Uterus (tissue), 4 donors: ENCODE measurements around the gene TRIP13. TPM values are rescaled to one million over a fixed set of nuclear protein-coding genes. Genes with fewer than 3 reads are reported as not detected.

Experiments
- DNase-seq, 2 donors: peaks; one replicate each; pipeline ENCODE4 v3.0.0-alpha.2; 2019 to 2020
- H3K27ac ChIP-seq, 2 donors: fragments of 200-600 bp; sonication (generic); 1 replicate in 1 of 2; 2 replicates in 1 of 2; pipeline ENCODE4 v1.5.1; 2016 to 2018
- H3K27me3 ChIP-seq, 2 donors: fragments of 200-600 bp; sonication (generic); one replicate each; pipeline ENCODE4 v1.5.1; 2018 to 2019; ENCODE audit warnings: control low read depth in 1 of 2
- H3K36me3 ChIP-seq, 2 donors: fragments of 200-600 bp; sonication (generic); one replicate each; pipeline ENCODE4 v1.5.1; 2019; ENCODE audit warnings: control low read depth in 1 of 2
- H3K4me1 ChIP-seq, 2 donors: fragments of 200-600 bp; sonication (generic); one replicate each; pipeline ENCODE4 v1.5.1; 2018 to 2019; ENCODE audit warnings: control low read depth in 1 of 2
- H3K4me3 ChIP-seq, 2 donors: fragments of 200-600 bp; sonication (generic); 1 replicate in 1 of 2; 2 replicates in 1 of 2; pipeline ENCODE4 v1.5.1; 2018 to 2019; ENCODE audit warnings: mild to moderate bottlenecking in 1 of 2
- H3K9me3 ChIP-seq, 2 donors: fragments of 200-600 bp; sonication (generic); one replicate each; pipeline ENCODE4 v1.5.1; 2019; ENCODE audit warnings: control low read depth in 1 of 2
- POLR2A ChIP-seq, 2 donors: fragments of 450-650 bp; IDR thresholded peaks; one replicate each; pipeline ENCODE4 v1.6.1; 2016; ENCODE audit warnings: antibody characterized with exemption in 2 of 2, mild to moderate bottlenecking in 1 of 2, moderate library complexity in 1 of 2
- intact Hi-C: fragments of 100-400 bp; cut with DNase I; formaldehyde crosslinking; loops from one replicate; pipeline ENCODE4 v1.15.1; 2023; ENCODE audit warnings: low total_unique reads
- total RNA-seq, 4 donors: library from RNA; depleted of rRNA in 3 of 4; stranded (reverse); fragments of >200 nt in 3 of 4; gene quantifications; one replicate each; pipeline versions ENCODE4 v1.1.0 to v1.2.4, GENCODE V29; 2014 to 2023
- TF ChIP-seq, protein P1 (sequence below), 4 experiments: fragments of 200-600 bp in 2 of 4; fragments of 450-650 bp in 2 of 4; sonication (generic) in 2 of 4; IDR thresholded peaks; one replicate each; pipeline ENCODE4 v1.5.1; 2016 to 2019; ENCODE audit warnings: antibody characterized with exemption in 4 of 4, mild to moderate bottlenecking in 2 of 4, moderate library complexity in 1 of 4
- donor health status: DM: yes; HTN: yes; CAD: no.

The TRIP13 gene
- total RNA-seq, 4 donors from 2014 or later, result 1.2 to 10.5 (median 1.3) TPM; not detected in 1

DNA sequence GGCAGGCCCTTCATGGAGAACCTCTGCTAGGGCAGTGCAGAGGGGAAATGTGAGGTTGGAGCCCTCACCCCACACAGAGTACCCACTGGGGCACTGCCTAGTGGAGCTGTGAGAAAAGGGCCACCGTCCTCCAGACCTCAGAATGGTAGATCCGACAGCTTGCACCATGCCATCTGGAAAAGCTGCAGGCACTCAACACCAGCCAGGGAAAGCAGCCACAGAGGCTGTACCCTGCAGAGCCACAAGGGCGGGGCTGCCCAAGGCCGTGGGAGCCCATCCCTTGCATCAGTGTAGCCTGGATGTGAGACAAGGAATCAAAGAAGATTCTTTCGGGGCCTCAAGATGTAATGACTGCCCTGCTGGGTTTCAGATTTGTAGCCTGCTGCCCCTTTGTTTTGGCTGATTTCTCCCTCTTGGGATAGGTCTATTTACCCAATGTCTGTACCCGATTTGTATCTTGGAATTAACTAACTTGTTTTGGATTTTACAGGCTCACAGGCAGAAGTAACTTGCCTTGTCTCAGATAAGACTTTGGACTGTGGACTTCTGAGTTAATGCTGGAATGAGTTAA, 25.3 kb upstream of the TRIP13 start:
- intact Hi-C loops, result no loop called here
- H3K4me3 ChIP-seq, result no peak overlapping the region
- H3K27me3 ChIP-seq, result no peaks in the 10 kb centered on the region
- H3K4me1 ChIP-seq, result no peaks in the 10 kb centered on the region
- H3K9me3 ChIP-seq, result no peaks in the 10 kb centered on the region
- no peak overlapping the region for H3K27ac ChIP-seq
- no peak for DNase-seq
- no peaks in the 10 kb centered on the region for H3K36me3 ChIP-seq
- TF ChIP-seq POLR2A (IDR thresholded peaks at IDR 0.05), result no peak
- TF ChIP-seq, protein P1, sequence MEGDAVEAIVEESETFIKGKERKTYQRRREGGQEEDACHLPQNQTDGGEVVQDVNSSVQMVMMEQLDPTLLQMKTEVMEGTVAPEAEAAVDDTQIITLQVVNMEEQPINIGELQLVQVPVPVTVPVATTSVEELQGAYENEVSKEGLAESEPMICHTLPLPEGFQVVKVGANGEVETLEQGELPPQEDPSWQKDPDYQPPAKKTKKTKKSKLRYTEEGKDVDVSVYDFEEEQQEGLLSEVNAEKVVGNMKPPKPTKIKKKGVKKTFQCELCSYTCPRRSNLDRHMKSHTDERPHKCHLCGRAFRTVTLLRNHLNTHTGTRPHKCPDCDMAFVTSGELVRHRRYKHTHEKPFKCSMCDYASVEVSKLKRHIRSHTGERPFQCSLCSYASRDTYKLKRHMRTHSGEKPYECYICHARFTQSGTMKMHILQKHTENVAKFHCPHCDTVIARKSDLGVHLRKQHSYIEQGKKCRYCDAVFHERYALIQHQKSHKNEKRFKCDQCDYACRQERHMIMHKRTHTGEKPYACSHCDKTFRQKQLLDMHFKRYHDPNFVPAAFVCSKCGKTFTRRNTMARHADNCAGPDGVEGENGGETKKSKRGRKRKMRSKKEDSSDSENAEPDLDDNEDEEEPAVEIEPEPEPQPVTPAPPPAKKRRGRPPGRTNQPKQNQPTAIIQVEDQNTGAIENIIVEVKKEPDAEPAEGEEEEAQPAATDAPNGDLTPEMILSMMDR (IDR thresholded peaks at IDR 0.05), result no peak

DNA sequence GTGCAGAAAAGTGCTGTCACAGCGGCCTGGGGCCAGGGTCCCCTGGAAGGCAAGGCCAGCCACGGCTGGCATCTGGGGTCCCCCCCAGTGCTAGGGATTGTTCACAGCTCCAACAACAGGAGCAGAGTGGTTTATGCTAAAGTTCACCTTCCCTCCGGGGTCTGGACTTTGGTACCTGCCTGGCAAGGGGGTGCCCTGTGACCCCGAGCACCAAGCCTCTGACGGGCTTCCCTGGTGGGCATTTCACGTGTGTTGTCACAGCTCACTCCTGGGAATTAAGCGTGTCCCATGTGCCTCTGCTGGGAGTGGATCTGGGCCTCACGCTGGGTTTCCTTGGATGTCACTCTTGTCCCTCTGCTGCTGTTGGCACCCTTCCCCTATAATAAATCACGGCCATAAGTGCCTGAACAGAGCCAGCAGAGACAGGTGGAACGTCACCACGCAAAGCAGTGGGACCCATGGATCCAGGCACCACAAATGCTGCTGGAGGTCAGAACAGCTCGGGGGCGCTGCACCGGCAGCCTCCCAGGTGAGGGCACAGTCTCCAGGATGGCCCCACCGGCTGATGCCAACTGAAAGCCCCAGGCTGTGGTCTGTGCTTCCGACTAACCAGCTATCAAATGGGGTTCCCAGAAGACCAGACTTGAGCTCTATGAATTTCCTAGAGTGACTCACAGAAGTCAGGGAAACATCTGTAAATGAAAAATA, 24.1 kb upstream of the TRIP13 start:
- TF ChIP-seq, protein P1 (IDR thresholded peaks at IDR 0.05), result no peak
- TF ChIP-seq POLR2A (IDR thresholded peaks at IDR 0.05), result no peak
- DNase-seq, result no peak
- intact Hi-C loops, result no loop called here

DNA sequence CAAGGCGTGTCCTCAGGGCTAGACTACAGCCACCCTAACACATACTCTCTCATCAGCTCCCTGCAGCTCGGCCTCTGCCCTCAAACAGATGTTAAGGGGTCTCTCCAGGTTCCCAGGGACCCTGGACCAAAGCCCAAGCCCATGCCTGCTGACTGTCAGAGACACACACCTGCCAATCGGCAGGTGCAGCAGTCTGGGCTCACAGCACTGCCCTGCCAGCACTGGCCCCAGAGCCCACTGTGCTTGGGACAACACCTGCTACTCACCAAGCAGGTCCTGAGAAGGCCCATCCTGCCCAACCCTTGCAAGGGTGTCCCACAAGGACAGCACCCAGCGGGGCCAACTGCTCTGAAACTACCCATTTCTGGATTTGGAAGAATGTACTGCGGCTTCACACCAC, 21.7 kb upstream of the TRIP13 start:
- no peak overlapping the region for H3K4me3 ChIP-seq
- no peaks in the 10 kb centered on the region for H3K9me3 ChIP-seq
- intact Hi-C loops, result no loop called here
- H3K4me1 ChIP-seq, result no peaks in the 10 kb centered on the region
- no peaks in the 10 kb centered on the region for H3K36me3 ChIP-seq
- H3K27me3 ChIP-seq, result no peaks in the 10 kb centered on the region
- TF ChIP-seq POLR2A (IDR thresholded peaks at IDR 0.05), result no peak
- TF ChIP-seq, protein P1 (IDR thresholded peaks at IDR 0.05), result no peak
- no peak for DNase-seq
- no peak overlapping the region for H3K27ac ChIP-seq

More for the DNA sequence above, 24.1 kb upstream of the TRIP13 start:
- H3K4me3 ChIP-seq, result no peak overlapping the region
- no peaks in the 10 kb centered on the region for H3K36me3 ChIP-seq
- no peaks in the 10 kb centered on the region for H3K9me3 ChIP-seq
- H3K27ac ChIP-seq, result no peak overlapping the region
- no peaks in the 10 kb centered on the region for H3K4me1 ChIP-seq
- no peaks in the 10 kb centered on the region for H3K27me3 ChIP-seq

DNA sequence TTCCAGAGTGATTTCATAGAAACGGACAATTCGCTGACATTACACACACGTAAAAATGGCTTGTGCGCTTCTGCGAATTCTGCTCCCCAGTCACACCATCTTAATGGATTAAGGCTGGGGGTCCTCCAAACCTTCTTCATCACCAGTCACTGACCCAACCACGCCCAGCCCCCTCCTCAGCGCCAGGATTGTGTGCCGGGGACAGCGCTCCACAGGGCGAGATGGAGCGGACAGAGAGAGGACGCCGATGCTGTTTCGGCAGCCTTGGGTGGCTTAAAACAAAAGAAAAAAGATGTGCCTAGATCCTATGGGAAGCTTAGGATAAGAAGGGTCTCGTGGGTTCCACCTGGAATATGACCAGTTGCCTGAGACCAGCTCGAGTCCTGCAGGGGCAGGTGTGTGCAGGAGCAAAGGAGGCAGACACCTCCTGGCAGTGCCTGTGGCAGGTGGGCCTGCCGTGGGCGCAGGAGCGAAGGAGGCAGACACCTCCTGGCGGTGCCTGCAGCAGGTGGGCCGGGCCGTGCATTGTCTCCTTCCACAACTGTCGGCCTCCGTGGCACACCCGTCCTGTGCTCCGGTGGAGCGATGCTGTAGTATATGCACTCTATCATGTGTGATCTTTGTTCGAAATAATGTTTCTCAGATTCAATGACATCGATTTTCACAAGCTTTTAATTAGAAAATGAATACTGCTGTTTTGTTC, 20.9 kb upstream of the TRIP13 start:
- DNase-seq, result no peak
- Histone ChIP-seq H3K4me1 (no peaks in the 10 kb centered on the region), H3K27me3 (no peaks in the 10 kb centered on the region), H3K4me3 (no peak overlapping the region), H3K36me3 (no peaks in the 10 kb centered on the region), H3K27ac (no peak overlapping the region), H3K9me3 (no peaks in the 10 kb centered on the region)
- TF ChIP-seq POLR2A (IDR thresholded peaks at IDR 0.05), result no peak
- TF ChIP-seq, protein P1 (IDR thresholded peaks at IDR 0.05), result no peak
- intact Hi-C loops, result no loop called here

DNA sequence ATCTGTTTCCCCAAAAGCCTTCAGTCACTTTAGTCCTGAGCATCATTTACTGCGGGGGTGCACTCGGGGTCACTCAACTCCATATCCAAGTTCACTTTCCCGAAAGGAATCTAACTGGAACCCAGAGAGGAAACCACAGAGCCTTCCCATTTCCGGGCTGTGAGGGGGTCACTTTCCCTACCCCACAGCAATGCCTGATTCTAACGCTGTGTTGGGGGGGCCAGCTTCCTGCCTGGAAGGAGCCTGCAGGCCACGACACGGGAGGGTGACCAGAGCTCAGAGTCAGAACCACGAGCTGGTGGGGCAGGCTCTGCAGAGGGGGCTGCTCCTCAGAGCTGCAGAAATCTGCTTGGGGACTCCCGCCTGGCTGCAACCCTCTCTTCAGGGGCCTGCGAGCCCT, 20.4 kb upstream of the TRIP13 start:
- Histone ChIP-seq H3K4me3 (no peak overlapping the region), H3K36me3 (no peaks in the 10 kb centered on the region), H3K27me3 (no peaks in the 10 kb centered on the region), H3K27ac (no peak overlapping the region), H3K4me1 (no peaks in the 10 kb centered on the region), H3K9me3 (no peaks in the 10 kb centered on the region)
- intact Hi-C loops, result no loop called here
- TF ChIP-seq, protein P1 (IDR thresholded peaks at IDR 0.05), result no peak
- TF ChIP-seq POLR2A (IDR thresholded peaks at IDR 0.05), result no peak
- DNase-seq, result no peak
